Measurements from ENCODE around the gene TLL2. TPM values are rescaled to one million over a fixed set of nuclear protein-coding genes. Genes with fewer than 3 reads are reported as not detected.

TLL2 gene
- total and polyA plus RNA-seq, 2 of the 4 experiments (the other 2 are of a cell fraction): under 0.01 to 0.05 TPM

GRCh38 chr10:96502561-96503282, 11.0 kb downstream of the TLL2 start:
- H3K4me1 ChIP-seq (ENCODE audit: control insufficient read depth, insufficient read depth, low read length): no peaks in the 10 kb centered on the region
- POLR2A ChIA-PET (ENCODE audit: unreplicated experiment): no interaction called here
- no peak overlapping the region for H2AFZ ChIP-seq (replicated peaks; ENCODE audit: low read length, poor library complexity)
- H2BK20ac ChIP-seq (ENCODE audit: low read depth, low read length): no peak overlapping the region
- no peak overlapping the region for H2BK5ac ChIP-seq (ENCODE audit: low read depth, low read length, poor library complexity, severe bottlenecking)
- no peak for TF ChIP-seq RAD21 (IDR thresholded peaks at IDR 0.05; ENCODE audit: low read length)
- no peak for TF ChIP-seq NFE2L2 (IDR thresholded peaks at IDR 0.05; ENCODE audit: low read depth, low read length)
- no peak for TF ChIP-seq BHLHE40 (IDR thresholded peaks at IDR 0.05; ENCODE audit: low read depth, low read length)
- no peak for TF ChIP-seq MXI1 (IDR thresholded peaks at IDR 0.05; ENCODE audit: borderline replicate concordance, low read depth, low read length)
- TF ChIP-seq, protein P1, sequence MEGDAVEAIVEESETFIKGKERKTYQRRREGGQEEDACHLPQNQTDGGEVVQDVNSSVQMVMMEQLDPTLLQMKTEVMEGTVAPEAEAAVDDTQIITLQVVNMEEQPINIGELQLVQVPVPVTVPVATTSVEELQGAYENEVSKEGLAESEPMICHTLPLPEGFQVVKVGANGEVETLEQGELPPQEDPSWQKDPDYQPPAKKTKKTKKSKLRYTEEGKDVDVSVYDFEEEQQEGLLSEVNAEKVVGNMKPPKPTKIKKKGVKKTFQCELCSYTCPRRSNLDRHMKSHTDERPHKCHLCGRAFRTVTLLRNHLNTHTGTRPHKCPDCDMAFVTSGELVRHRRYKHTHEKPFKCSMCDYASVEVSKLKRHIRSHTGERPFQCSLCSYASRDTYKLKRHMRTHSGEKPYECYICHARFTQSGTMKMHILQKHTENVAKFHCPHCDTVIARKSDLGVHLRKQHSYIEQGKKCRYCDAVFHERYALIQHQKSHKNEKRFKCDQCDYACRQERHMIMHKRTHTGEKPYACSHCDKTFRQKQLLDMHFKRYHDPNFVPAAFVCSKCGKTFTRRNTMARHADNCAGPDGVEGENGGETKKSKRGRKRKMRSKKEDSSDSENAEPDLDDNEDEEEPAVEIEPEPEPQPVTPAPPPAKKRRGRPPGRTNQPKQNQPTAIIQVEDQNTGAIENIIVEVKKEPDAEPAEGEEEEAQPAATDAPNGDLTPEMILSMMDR (conservative IDR thresholded peaks at IDR 0.05; ENCODE audit: low read depth, low read length): no peak
- no peak for TF ChIP-seq POLR2A (IDR thresholded peaks at IDR 0.05; ENCODE audit: low read depth, low read length)
- TF ChIP-seq MAFK (IDR thresholded peaks at IDR 0.05; ENCODE audit: low read depth, low read length): no peak
- ATAC-seq (ENCODE audit: low read depth) (no peak), DNase-seq (no peak)
- H3K4me2 ChIP-seq (ENCODE audit: low read depth, low read length): no peak overlapping the region
- no peak overlapping the region for H3K27ac ChIP-seq (ENCODE audit: insufficient read depth, low read length)
- H4K91ac ChIP-seq (ENCODE audit: insufficient read depth, low read depth, low read length): no peak overlapping the region
- no peaks in the 10 kb centered on the region for H3K79me1 ChIP-seq (ENCODE audit: low read depth in 1 of 2, low read length in 2 of 2)
- in situ Hi-C loops (cut with MboI; ENCODE audit: low sequenced_read_pairs): no loop called here
- no peak overlapping the region for H3K4ac ChIP-seq (ENCODE audit: low read depth, low read length)
- H2AK5ac ChIP-seq (ENCODE audit: low read depth, low read length): no peak overlapping the region
- intact Hi-C loops (cut with micrococcal nuclease): no loop called here
- no peak overlapping the region for H3K56ac ChIP-seq (ENCODE audit: extremely low read depth, insufficient read depth, low read length)
- H3K23ac ChIP-seq (ENCODE audit: low read depth, low read length): no peak overlapping the region
- WGBS, 2 experiments (ENCODE audit: extremely low coverage in 2 of 2, insufficient read length in 1 of 2): 86% methylated on average over 3 of the region's 7 CpGs; no CpG with 5 or more reads in 1 of the 2 experiments
- H2BK120ac ChIP-seq (ENCODE audit: low read depth, low read length): no peak overlapping the region
- no peaks in the 10 kb centered on the region for H4K20me1 ChIP-seq (ENCODE audit: insufficient read depth, low read length)
- H3K36me3 ChIP-seq (ENCODE audit: control insufficient read depth, insufficient read depth, low read length): no peaks in the 10 kb centered on the region
- H3K18ac ChIP-seq (ENCODE audit: low read depth, low read length): no peak overlapping the region
- CTCF ChIA-PET: no interaction called here
- no peaks in the 10 kb centered on the region for H3K9me1 ChIP-seq (ENCODE audit: insufficient read depth, low read length)
- no peak overlapping the region for H3K14ac ChIP-seq (replicated peaks; ENCODE audit: low read depth, low read length)
- H2BK15ac ChIP-seq (ENCODE audit: low read depth, low read length): no peak overlapping the region
- H4K8ac ChIP-seq (ENCODE audit: low read depth in 2 of 2, low read length in 2 of 2): no peak overlapping the region
- dilution Hi-C loops (cut with HindIII; ENCODE audit: low sequenced_read_pairs, unreplicated experiment): no loop called here
- H3K27me3 ChIP-seq (ENCODE audit: control insufficient read depth, insufficient read depth, low read length): peaks cover 10% of the 10 kb centered on the region
- no peak overlapping the region for H2AK9ac ChIP-seq (replicated peaks; ENCODE audit: low read depth, low read length, poor library complexity)
- no peak overlapping the region for H3K9ac ChIP-seq (ENCODE audit: low read depth, low read length)
- BruUV-seq (replicated peaks): no TSS peak
- no peaks in the 10 kb centered on the region for H3K9me3 ChIP-seq (ENCODE audit: control insufficient read depth, insufficient read depth, low read length)
- no peak overlapping the region for H3K4me3 ChIP-seq (ENCODE audit: insufficient read depth, low read depth, low read length)
- H4K5ac ChIP-seq (ENCODE audit: low read depth, low read length): no peak overlapping the region
